PC-9 (cell line): ENCODE results near the gene SPRY4.

Source experiments
- CTCF ChIP-seq: fragments of 200-600 bp; sonication (generic); conservative IDR thresholded peaks from 2 replicates; pipeline ENCODE4 v1.6.1; 2017; ENCODE audit warnings: mixed run types, antibody characterized with exemption, mild to moderate bottlenecking, moderate library complexity
- EZH2 ChIP-seq: fragments of 200-600 bp; sonication (generic); IDR thresholded peaks from 2 replicates; pipeline ENCODE4 v1.8.0; 2017; ENCODE audit warnings: antibody characterized with exemption, low read depth

- TF ChIP-seq CTCF (no peak), EZH2 (no peak)
Observed at GRCh38 chr5:142356716-142357468, 32.1 kb upstream of the SPRY4 start.
